ENCODE data around the gene KBTBD13.

DNA sequence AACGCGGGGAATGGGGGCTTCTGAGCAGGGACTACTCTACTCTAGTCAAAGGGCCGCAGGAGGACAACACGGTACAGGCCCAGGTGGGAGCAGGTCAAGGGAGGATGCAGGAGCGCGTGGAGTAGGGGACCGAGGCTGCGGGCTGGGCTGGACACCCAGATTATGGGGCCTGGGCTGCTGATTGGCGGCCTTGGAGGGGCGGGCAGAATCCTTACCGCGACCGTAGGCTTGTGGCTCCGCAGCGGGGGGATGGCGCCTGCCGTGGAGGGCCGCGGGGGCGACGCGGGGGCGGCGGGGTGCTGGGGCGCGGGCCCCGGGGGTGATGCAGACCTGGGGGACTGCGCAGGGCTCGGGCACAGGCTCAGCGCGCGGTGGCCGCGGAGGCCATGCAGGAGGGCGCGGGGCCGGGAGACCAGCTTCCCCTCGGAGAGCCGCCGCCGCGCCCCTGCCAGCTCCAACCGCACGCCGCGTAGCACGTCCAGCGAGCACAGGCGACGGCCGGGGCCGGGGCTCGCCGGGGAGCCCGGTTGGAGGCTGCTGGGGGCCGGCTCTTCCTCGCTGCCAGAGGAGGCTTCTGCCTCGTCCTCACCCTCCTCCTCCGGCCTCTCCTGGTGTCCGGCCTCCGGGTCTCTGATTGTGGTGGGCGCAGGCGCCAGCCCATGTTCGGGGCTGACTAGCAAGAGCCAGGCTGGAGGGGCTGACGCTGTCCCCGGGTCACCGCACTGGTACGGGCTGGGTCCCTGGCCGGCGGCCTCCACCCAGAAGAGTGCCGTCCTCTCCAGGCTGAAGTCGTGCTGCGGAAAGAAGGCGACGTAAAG is 25.6 kb downstream of the KBTBD13 start:
- TF ChIP-seq, protein P1, sequence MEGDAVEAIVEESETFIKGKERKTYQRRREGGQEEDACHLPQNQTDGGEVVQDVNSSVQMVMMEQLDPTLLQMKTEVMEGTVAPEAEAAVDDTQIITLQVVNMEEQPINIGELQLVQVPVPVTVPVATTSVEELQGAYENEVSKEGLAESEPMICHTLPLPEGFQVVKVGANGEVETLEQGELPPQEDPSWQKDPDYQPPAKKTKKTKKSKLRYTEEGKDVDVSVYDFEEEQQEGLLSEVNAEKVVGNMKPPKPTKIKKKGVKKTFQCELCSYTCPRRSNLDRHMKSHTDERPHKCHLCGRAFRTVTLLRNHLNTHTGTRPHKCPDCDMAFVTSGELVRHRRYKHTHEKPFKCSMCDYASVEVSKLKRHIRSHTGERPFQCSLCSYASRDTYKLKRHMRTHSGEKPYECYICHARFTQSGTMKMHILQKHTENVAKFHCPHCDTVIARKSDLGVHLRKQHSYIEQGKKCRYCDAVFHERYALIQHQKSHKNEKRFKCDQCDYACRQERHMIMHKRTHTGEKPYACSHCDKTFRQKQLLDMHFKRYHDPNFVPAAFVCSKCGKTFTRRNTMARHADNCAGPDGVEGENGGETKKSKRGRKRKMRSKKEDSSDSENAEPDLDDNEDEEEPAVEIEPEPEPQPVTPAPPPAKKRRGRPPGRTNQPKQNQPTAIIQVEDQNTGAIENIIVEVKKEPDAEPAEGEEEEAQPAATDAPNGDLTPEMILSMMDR (conservative IDR thresholded peaks at IDR 0.05; ENCODE audit: low read length), result no peak
- TF ChIP-seq EZH2phosphoT487 (IDR thresholded peaks at IDR 0.05; ENCODE audit: borderline replicate concordance), result no peak
